Stomach (tissue), 19 donors: ENCODE data around the gene SNU13. TPM values are rescaled to one million over a fixed set of nuclear protein-coding genes. Genes with fewer than 3 reads are reported as not detected.
"Not testable (repeated sequence)": the region's sequence is repeated elsewhere in the genome, so short reads cannot be mapped to it uniquely, and the experiment has no call there.

Source experiments
- DNase-seq, 2 donors: peaks; one replicate each; pipeline versions ENCODE4 v3.0.0 to v3.0.0-alpha.2; 2013 to 2019
- H3K27ac ChIP-seq, 5 donors: fragments of 200-600 bp in 4 of 5; sonication (generic) in 4 of 5; one replicate each; pipeline ENCODE4 v1.5.1; 2013 to 2019; ENCODE audit warnings: mild to moderate bottlenecking in 1 of 5, moderate library complexity in 1 of 5
- H3K27me3 ChIP-seq, 3 donors: fragments of 200-600 bp; sonication (generic); one replicate each; pipeline ENCODE4 v1.5.1; 2017 to 2019; ENCODE audit warnings: mixed run types in 1 of 3
- H3K36me3 ChIP-seq, 4 donors: fragments of 200-600 bp; sonication (generic); 1 replicate in 3 of 4; 2 replicates in 1 of 4; pipeline ENCODE4 v1.5.1; 2016 to 2019
- H3K4me1 ChIP-seq, 4 donors: fragments of 200-600 bp; sonication (generic); one replicate each; pipeline ENCODE4 v1.5.1; 2016 to 2019
- H3K4me3 ChIP-seq, 4 donors: fragments of 200-600 bp; sonication (generic) in 3 of 4; one replicate each; pipeline ENCODE4 v1.5.1; 2016 to 2019; ENCODE audit warnings: mild to moderate bottlenecking in 1 of 4
- H3K9me3 ChIP-seq, 4 donors: fragments of 200-600 bp; sonication (generic); one replicate each; pipeline ENCODE4 v1.5.1; 2016 to 2019
- EP300 ChIP-seq: sonication (generic); formaldehyde crosslinking; IDR thresholded peaks from one replicate; pipeline ENCODE4 v1.6.1; 2017; ENCODE audit warnings: antibody characterized with exemption
- POLR2A ChIP-seq, 4 donors: fragments of 450-650 bp; IDR thresholded peaks; one replicate each; pipeline ENCODE4 v1.6.1; 2016; ENCODE audit warnings: antibody characterized with exemption in 4 of 4, control low read depth in 2 of 4, mild to moderate bottlenecking in 1 of 4, moderate library complexity in 1 of 4
- POLR2AphosphoS5 ChIP-seq, 3 donors: sonication (generic); formaldehyde crosslinking; IDR thresholded peaks; one replicate each; pipeline ENCODE4 v1.6.1; 2016; ENCODE audit warnings: antibody characterized with exemption in 3 of 3
- WGBS, 5 donors: extraction: QIAGEN DNeasy Blood & Tissue Kit in 3 of 5; methylation state at CpG; one replicate each; pipeline versions ENCODE4 v1.1.5 to v1.1.7; 2013 to 2018; 5-methylcytosine and 5-hydroxymethylcytosine counted together
- intact Hi-C: fragments of 100-400 bp; cut with DNase I; formaldehyde crosslinking; loops from one replicate; pipeline ENCODE4 v1.15.1; 2023; ENCODE audit warnings: low total_unique reads
- long read RNA-seq, 10 donors: transcript quantifications; one replicate each; lab custom pipeline, GENCODE V29; 2026
- polyA plus RNA-seq, 3 donors: library from polyadenylated mRNA; stranded (reverse); fragments of 200-250 nt; gene quantifications; one replicate each; pipeline ENCODE4 v1.2.3, GENCODE V29; 2013
- total RNA-seq, 5 donors: library from RNA; depleted of rRNA; stranded (reverse); fragments of >200 nt; gene quantifications; one replicate each; pipeline versions ENCODE4 v1.1.0 to v1.2.3, GENCODE V29; 2014 to 2016
- TF ChIP-seq, protein P1 (sequence below), 7 experiments: fragments of 450-650 bp in 4 of 7; fragments of 200-600 bp in 3 of 7; sonication (generic) in 3 of 7; IDR thresholded peaks; one replicate each; pipeline ENCODE4 v1.5.1; 2016 to 2019; ENCODE audit warnings: antibody characterized with exemption in 7 of 7, control low read depth in 2 of 7, mild to moderate bottlenecking in 1 of 7
- donor health status: healthy with polysubstance abuse.
- donor health status: Bipolar disorder and iron deficiency.
- donor health status: healthy.

Gene SNU13
- total RNA-seq (100 to 1,000 TPM in 1 of 5 donors, 10 to 100 TPM in 4; 12.2 to 151 (median 60.7) TPM), polyA plus RNA-seq (100 to 1,000 TPM; 131 to 154 (median 152) TPM)
- long read RNA-seq, donor 1, transcript SNU13-201 (3 exons, 877 nt) = major isoform, 12 of 24 reads
- long read RNA-seq, donor 1, transcript SNU13-202 (3 exons, 1,503 nt) = major isoform, 12 of 24 reads
- long read RNA-seq, donor 1, partial matches to known transcripts = 0 of 24 reads
- long read RNA-seq, donor 1, other reads (novel, unspliced or antisense) = 0 of 24 reads
- long read RNA-seq, donor 2, transcript SNU13-201 (3 exons, 877 nt) = minor isoform, 14 of 41 reads
- long read RNA-seq, donor 2, transcript SNU13-202 (3 exons, 1,503 nt) = major isoform, 16 of 41 reads
- long read RNA-seq, donor 2, partial matches to known transcripts = 9 of 41 reads
- long read RNA-seq, donor 2, other reads (novel, unspliced or antisense) = 0 of 41 reads
- long read RNA-seq, donor 3, transcript SNU13-201 (3 exons, 877 nt) = minor isoform, 12 of 43 reads
- long read RNA-seq, donor 3, transcript SNU13-202 (3 exons, 1,503 nt) = major isoform, 25 of 43 reads
- long read RNA-seq, donor 3, partial matches to known transcripts = 6 of 43 reads
- long read RNA-seq, donor 3, other reads (novel, unspliced or antisense) = 0 of 43 reads
- long read RNA-seq, donor 4, transcript SNU13-202 (3 exons, 1,503 nt) = major isoform, 6 of 10 reads
- long read RNA-seq, donor 4, partial matches to known transcripts = 0 of 10 reads
- long read RNA-seq, donor 4, other reads (novel, unspliced or antisense) = 0 of 10 reads
- long read RNA-seq, donor 5, transcript SNU13-202 (3 exons, 1,503 nt) = major isoform, 52 of 78 reads
- long read RNA-seq, donor 5, transcript SNU13-201 (3 exons, 877 nt) = minor isoform, 17 of 78 reads
- long read RNA-seq, donor 5, partial matches to known transcripts = 7 of 78 reads
- long read RNA-seq, donor 5, other reads (novel, unspliced or antisense) = 0 of 78 reads
- long read RNA-seq, donor 6, transcript SNU13-202 (3 exons, 1,503 nt) = major isoform, 81 of 135 reads
- long read RNA-seq, donor 6, transcript SNU13-201 (3 exons, 877 nt) = minor isoform, 35 of 135 reads
- long read RNA-seq, donor 6, partial matches to known transcripts = 18 of 135 reads
- long read RNA-seq, donor 6, other reads (novel, unspliced or antisense) = 0 of 135 reads
- long read RNA-seq, donor 7, transcript SNU13-201 (3 exons, 877 nt) = minor isoform, 22 of 88 reads
- long read RNA-seq, donor 7, transcript SNU13-202 (3 exons, 1,503 nt) = major isoform, 58 of 88 reads
- long read RNA-seq, donor 7, partial matches to known transcripts = 8 of 88 reads
- long read RNA-seq, donor 7, other reads (novel, unspliced or antisense) = 0 of 88 reads
- long read RNA-seq, donor 8, transcript SNU13-202 (3 exons, 1,503 nt) = major isoform, 55 of 79 reads
- long read RNA-seq, donor 8, transcript SNU13-201 (3 exons, 877 nt) = minor isoform, 15 of 79 reads
- long read RNA-seq, donor 8, partial matches to known transcripts = 7 of 79 reads
- long read RNA-seq, donor 8, other reads (novel, unspliced or antisense) = 0 of 79 reads
- long read RNA-seq, donor 9, transcript SNU13-202 (3 exons, 1,503 nt) = major isoform, 46 of 75 reads
- long read RNA-seq, donor 9, transcript SNU13-201 (3 exons, 877 nt) = minor isoform, 21 of 75 reads
- long read RNA-seq, donor 9, partial matches to known transcripts = 8 of 75 reads
- long read RNA-seq, donor 9, other reads (novel, unspliced or antisense) = 0 of 75 reads
- long read RNA-seq, donor 10, transcript SNU13-202 (3 exons, 1,503 nt) = major isoform, 25 of 32 reads
- long read RNA-seq, donor 10, transcript SNU13-201 (3 exons, 877 nt) = minor isoform, 6 of 32 reads
- long read RNA-seq, donor 10, partial matches to known transcripts = 0 of 32 reads
- long read RNA-seq, donor 10, other reads (novel, unspliced or antisense) = 0 of 32 reads

GRCh38 chr22:41688365-41689211, at the start of gene SNU13:
TSS of gene SNU13 (minus strand) at chr22:41688867. CDS start at chr22:41688796, 71 bp downstream.
- Histone ChIP-seq H3K27ac (peak within 1 kb of the TSS; percentile 89 to 99 (median 98)), H3K36me3 (peaks cover 3 to 10% (median 7%) of the 10 kb centered on the region in 4 donors), H3K4me1 (peaks cover 15 to 45% (median 29%) of the 10 kb centered on the region in 4 donors), H3K4me3 (peak within 1 kb of the TSS; percentile 58 to 77 (median 68)), H3K27me3 (no peaks in the 10 kb centered on the region), H3K9me3 (no peaks in the 10 kb centered on the region)
- peak; percentile 94 to 98 for DNase-seq
- intact Hi-C loops = no loop called here
- WGBS, 5 donors = 0 to 1% (median 0%) methylated on average over 46 to 62 of the region's 62 CpGs
- TF ChIP-seq EP300 (peak; percentile 25), POLR2A (IDR thresholded peaks at IDR 0.05) (peak in 2 of 4 donors; percentile 40 to 75), POLR2AphosphoS5 (IDR thresholded peaks at IDR 0.05) (peak; percentile 93 to 98 (median 97))
- TF ChIP-seq, protein P1, sequence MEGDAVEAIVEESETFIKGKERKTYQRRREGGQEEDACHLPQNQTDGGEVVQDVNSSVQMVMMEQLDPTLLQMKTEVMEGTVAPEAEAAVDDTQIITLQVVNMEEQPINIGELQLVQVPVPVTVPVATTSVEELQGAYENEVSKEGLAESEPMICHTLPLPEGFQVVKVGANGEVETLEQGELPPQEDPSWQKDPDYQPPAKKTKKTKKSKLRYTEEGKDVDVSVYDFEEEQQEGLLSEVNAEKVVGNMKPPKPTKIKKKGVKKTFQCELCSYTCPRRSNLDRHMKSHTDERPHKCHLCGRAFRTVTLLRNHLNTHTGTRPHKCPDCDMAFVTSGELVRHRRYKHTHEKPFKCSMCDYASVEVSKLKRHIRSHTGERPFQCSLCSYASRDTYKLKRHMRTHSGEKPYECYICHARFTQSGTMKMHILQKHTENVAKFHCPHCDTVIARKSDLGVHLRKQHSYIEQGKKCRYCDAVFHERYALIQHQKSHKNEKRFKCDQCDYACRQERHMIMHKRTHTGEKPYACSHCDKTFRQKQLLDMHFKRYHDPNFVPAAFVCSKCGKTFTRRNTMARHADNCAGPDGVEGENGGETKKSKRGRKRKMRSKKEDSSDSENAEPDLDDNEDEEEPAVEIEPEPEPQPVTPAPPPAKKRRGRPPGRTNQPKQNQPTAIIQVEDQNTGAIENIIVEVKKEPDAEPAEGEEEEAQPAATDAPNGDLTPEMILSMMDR (IDR thresholded peaks at IDR 0.05) = no peak

- H3K27me3 ChIP-seq, H3K36me3 ChIP-seq, intact Hi-C loops, H3K9me3 ChIP-seq, DNase-seq, H3K4me3 ChIP-seq, H3K27ac ChIP-seq, H3K4me1 ChIP-seq: not testable (repeated sequence)
- WGBS, 5 donors = 96 to 98% (median 97%) methylated on average over 4 of the region's 4 CpGs
Observed at GRCh38 chr22:41733241-41733640, 44.6 kb upstream of the SNU13 start.

GRCh38 chr22:41732096-41732772, 43.6 kb upstream of the SNU13 start:
- H3K27me3 ChIP-seq = no peaks in the 10 kb centered on the region
- 85 to 93% (median 90%) methylated on average over 7 of the region's 7 CpGs for WGBS, 5 donors
- intact Hi-C loops = no loop called here
- TF ChIP-seq, protein P1 (IDR thresholded peaks at IDR 0.05) = no peak
- TF ChIP-seq POLR2AphosphoS5 (IDR thresholded peaks at IDR 0.05) = no peak
- no peak for TF ChIP-seq POLR2A (IDR thresholded peaks at IDR 0.05)
- no peak for TF ChIP-seq EP300
- H3K4me3 ChIP-seq = no peak overlapping the region
- no peak overlapping the region for H3K27ac ChIP-seq
- H3K36me3 ChIP-seq = no peaks in the 10 kb centered on the region
- H3K4me1 ChIP-seq = no peaks in the 10 kb centered on the region
- no peaks in the 10 kb centered on the region for H3K9me3 ChIP-seq
- DNase-seq = no peak
